ENCODE results near the gene CSNK1A1L.

CSNK1A1L gene

GRCh38 chr13:37127691-37128241, 22.3 kb upstream of the CSNK1A1L start:
- H3K4me3 ChIP-seq (ENCODE audit: low read length) = no peak overlapping the region
- TF ChIP-seq ZNF274 (IDR thresholded peaks at IDR 0.05; ENCODE audit: low read depth, low read length) = no peak

GRCh38 chr13:37123337-37123736, 17.9 kb upstream of the CSNK1A1L start:
- no peak overlapping the region for H3K4me3 ChIP-seq (ENCODE audit: low read length)
- no peak for TF ChIP-seq ZNF274 (IDR thresholded peaks at IDR 0.05; ENCODE audit: low read depth, low read length)

DNA sequence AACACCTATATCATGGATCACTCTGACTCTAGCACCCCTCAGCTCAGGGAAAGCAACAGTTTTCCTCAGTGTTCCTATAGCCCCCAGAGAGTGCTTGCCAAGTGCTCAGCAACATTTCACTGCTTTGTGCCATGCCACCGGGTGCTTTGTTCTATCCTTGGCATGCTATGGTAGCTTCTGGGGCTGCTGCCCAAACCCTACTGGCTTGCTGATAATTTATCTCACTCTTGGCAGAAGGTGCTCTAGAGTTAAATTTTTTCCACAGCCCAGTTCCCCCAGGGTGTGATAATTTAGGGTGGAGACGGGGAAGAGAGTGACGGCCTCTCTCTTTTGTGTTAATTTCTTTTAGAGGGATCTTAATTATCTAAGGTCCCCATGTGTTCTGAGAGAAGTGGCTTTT, 12.6 kb upstream of the CSNK1A1L start:
- no peak for TF ChIP-seq ZNF274 (IDR thresholded peaks at IDR 0.05; ENCODE audit: low read depth, low read length)
- H3K4me3 ChIP-seq (ENCODE audit: low read length) = no peak overlapping the region

GRCh38 chr13:37114250-37114649, 8.8 kb upstream of the CSNK1A1L start:
- H3K4me3 ChIP-seq (ENCODE audit: low read length) = no peak overlapping the region
- no peak for TF ChIP-seq ZNF274 (IDR thresholded peaks at IDR 0.05; ENCODE audit: low read depth, low read length)

DNA sequence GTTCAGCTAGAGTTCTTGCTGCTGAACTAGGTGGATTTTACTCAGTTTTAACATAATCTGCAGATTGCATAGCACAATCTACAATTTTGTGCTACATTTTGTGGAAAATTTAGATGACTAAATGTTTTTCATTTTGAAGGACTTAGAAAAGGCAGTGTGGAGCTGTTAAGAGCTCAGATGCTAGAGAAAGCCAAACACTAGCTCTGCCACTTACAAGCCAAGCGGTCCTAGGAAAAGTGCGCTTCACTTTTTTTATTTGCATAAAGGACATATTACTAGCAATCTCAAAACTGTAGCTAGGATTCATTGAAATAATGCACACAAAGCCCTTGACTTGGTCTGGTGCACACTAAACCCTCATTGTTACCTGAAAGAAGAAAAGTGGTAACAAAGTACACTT, 8.1 kb upstream of the CSNK1A1L start:
- TF ChIP-seq ZNF274 (IDR thresholded peaks at IDR 0.05; ENCODE audit: low read depth, low read length) = no peak
- H3K4me3 ChIP-seq (ENCODE audit: low read length) = no peak overlapping the region

- no peak for TF ChIP-seq ZNF274 (IDR thresholded peaks at IDR 0.05; ENCODE audit: low read depth, low read length)
- H3K4me3 ChIP-seq (ENCODE audit: low read length) = no peak overlapping the region
Observed at GRCh38 chr13:37109051-37109678, 3.7 kb upstream of the CSNK1A1L start.

DNA sequence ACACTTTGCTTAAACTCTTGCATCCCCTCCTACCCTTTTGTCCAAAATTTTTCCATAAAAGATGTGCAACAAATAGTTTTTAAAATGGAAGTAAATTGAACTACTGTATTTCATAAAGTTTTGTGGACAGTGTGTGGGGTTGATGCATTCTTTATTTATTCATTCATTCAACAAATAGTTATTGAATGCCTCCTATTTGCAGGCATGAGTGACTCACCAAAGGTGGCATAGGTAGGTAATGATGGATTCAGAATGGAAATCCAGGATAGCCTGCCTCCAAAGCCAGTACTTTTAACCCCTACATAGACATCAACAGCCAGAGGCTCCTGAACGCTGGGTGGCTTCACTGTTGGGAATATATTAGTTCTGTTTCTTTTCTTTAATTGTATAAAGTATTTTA, 2.4 kb upstream of the CSNK1A1L start:
- TF ChIP-seq ZNF274 (IDR thresholded peaks at IDR 0.05; ENCODE audit: low read depth, low read length) = no peak
- no peak overlapping the region for H3K4me3 ChIP-seq (ENCODE audit: low read length)

- TF ChIP-seq ZNF274 (IDR thresholded peaks at IDR 0.05; ENCODE audit: low read depth, low read length) = no peak
- H3K4me3 ChIP-seq (ENCODE audit: low read length) = no peak overlapping the region
Observed at GRCh38 chr13:37107456-37107855, 2.0 kb upstream of the CSNK1A1L start.

DNA sequence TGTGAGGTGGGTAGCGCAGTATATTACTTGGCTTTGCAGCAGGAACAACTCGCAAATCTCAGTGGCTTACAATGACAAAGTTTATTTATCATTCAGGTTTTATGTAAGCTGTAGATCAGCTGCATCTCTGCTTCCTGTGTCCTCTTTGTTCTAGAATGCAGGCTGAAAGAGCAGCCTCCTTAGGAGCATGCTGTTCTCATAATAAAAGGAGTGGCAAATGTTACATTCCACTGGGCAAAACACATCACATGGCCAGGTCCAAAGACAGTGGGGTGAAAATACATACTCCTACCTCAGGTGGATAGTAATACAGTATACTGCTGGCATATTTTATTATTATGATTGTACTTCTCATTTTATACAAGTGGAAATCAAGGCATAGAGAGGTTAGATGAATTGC, 1.2 kb upstream of the CSNK1A1L start:
- TF ChIP-seq ZNF274 (IDR thresholded peaks at IDR 0.05; ENCODE audit: low read depth, low read length) = no peak
- H3K4me3 ChIP-seq (ENCODE audit: low read length) = no peak overlapping the region

DNA sequence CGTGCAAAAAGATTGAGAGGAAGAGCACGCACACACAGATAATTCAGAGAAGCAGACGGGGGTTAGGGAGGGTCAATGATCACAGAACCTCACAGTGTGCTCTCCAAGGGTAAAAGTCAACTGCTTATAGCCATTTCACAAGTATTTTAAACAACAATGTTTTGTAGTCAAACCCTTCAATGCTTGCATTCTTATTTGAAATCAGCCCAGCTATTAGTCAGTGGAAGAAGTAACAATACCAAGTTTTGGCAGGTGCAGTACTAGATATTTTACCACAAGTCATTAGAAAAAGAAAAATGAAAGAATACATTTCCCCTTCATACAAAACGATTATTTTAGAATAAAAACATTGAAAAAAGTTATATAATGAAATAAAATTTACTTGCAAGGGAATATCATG, 2.6 kb downstream of the CSNK1A1L start:
- no peak overlapping the region for H3K4me3 ChIP-seq (ENCODE audit: low read length)
- no peak for TF ChIP-seq ZNF274 (IDR thresholded peaks at IDR 0.05; ENCODE audit: low read depth, low read length)

GRCh38 chr13:37101201-37101600, 4.3 kb downstream of the CSNK1A1L start:
- TF ChIP-seq ZNF274 (IDR thresholded peaks at IDR 0.05; ENCODE audit: low read depth, low read length) = no peak
- H3K4me3 ChIP-seq (ENCODE audit: low read length) = no peak overlapping the region

DNA sequence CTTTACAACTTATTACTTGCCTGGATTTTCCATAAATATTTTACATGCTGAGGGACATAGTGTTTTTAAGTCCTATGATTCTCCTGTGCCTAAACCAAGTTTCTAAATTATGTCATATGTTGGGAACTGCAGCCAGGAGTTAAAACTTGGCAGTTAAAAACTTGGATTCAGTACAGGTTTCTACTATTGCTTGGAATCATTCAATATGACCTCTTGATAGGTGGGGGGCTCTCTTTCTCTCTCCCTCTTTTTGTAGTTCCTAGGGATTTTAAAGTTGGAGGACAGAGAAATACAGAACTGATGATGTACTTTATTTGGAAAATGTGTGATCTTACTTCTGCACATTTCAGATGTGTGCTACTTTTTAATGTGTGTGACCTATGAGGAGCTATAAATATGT, 4.7 kb downstream of the CSNK1A1L start:
- H3K4me3 ChIP-seq (ENCODE audit: low read length) = no peak overlapping the region
- TF ChIP-seq ZNF274 (IDR thresholded peaks at IDR 0.05; ENCODE audit: low read depth, low read length) = no peak

- H3K4me3 ChIP-seq (ENCODE audit: low read length) = no peak overlapping the region
- no peak for TF ChIP-seq ZNF274 (IDR thresholded peaks at IDR 0.05; ENCODE audit: low read depth, low read length)
Observed at GRCh38 chr13:37097076-37097475, 8.4 kb downstream of the CSNK1A1L start.

GRCh38 chr13:37094840-37095239, 10.6 kb downstream of the CSNK1A1L start:
- H3K4me3 ChIP-seq (ENCODE audit: low read length) = no peak overlapping the region
- TF ChIP-seq ZNF274 (IDR thresholded peaks at IDR 0.05; ENCODE audit: low read depth, low read length) = no peak

DNA sequence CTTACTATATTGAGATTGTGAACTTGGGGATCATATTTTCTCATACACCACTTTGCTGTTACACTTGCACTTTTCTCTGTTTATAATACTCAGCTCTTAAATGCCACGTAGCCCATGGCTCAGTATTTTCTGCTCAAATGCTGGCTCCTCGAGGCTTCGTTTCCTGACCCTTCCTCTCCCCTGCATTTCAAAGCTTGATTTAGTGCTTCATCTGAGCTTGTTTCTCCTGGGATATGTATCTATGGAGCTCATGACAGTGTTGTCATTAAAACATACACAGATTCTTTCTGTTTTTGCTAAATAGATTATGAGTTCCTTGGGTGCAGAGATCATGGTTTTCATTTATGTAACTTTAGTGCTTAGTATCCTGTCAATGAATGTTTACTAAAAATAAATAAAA, 11.4 kb downstream of the CSNK1A1L start:
- no peak for TF ChIP-seq ZNF274 (IDR thresholded peaks at IDR 0.05; ENCODE audit: low read depth, low read length)
- H3K4me3 ChIP-seq (ENCODE audit: low read length) = no peak overlapping the region

DNA sequence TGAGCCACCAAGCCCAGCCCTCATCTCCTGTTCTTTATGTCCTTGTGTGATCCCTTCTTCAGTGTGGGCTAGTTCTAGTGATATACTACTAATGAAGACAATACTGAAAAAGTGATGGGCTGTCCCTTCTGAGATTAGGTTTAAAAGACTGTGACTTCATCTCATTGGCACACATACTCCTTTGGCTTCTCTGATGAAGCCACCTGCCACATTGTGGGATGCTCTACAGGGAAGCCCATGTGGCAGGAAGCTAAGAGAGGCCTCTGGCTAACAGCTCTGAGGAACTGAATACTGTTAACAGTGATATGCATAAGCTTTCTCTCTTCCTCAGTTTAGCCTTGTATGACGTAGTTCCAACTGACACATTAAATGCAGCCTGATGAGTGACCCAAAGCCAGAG, 13.6 kb downstream of the CSNK1A1L start:
- no peak for TF ChIP-seq ZNF274 (IDR thresholded peaks at IDR 0.05; ENCODE audit: low read depth, low read length)
- H3K4me3 ChIP-seq (ENCODE audit: low read length) = no peak overlapping the region
